Measurements from ENCODE around the gene HAPLN2.

Gene HAPLN2

GRCh38 chr1:156669794-156670193, 50.6 kb downstream of the HAPLN2 start:
- no peaks in the 10 kb centered on the region for H3K36me3 ChIP-seq (ENCODE audit: control insufficient read depth, insufficient read depth, low read length)
- DNase-seq (ENCODE audit: extremely low read depth, insufficient read length): no peak
- no peak overlapping the region for H3K4me3 ChIP-seq (replicated peaks; ENCODE audit: low read depth, low read length)
- TF ChIP-seq CTCF (IDR thresholded peaks at IDR 0.05; ENCODE audit: insufficient read depth, low read length, poor library complexity, severe bottlenecking): no peak
- H3K27me3 ChIP-seq (replicated peaks; ENCODE audit: control insufficient read depth, insufficient read depth, low read length): peaks cover 2% of the 10 kb centered on the region; the same call in 1 of the 2 replicates

GRCh38 chr1:156670359-156670758, 51.1 kb downstream of the HAPLN2 start:
- DNase-seq (ENCODE audit: extremely low read depth, insufficient read length): no peak
- H3K36me3 ChIP-seq (ENCODE audit: control insufficient read depth, insufficient read depth, low read length): no peaks in the 10 kb centered on the region
- no peak for TF ChIP-seq CTCF (IDR thresholded peaks at IDR 0.05; ENCODE audit: insufficient read depth, low read length, poor library complexity, severe bottlenecking)
- H3K27me3 ChIP-seq (replicated peaks; ENCODE audit: control insufficient read depth, insufficient read depth, low read length): peaks cover 2% of the 10 kb centered on the region; the same call in 1 of the 2 replicates
- no peak overlapping the region for H3K4me3 ChIP-seq (replicated peaks; ENCODE audit: low read depth, low read length)

GRCh38 chr1:156670791-156671190, 51.6 kb downstream of the HAPLN2 start:
- H3K36me3 ChIP-seq (ENCODE audit: control insufficient read depth, insufficient read depth, low read length): no peaks in the 10 kb centered on the region
- TF ChIP-seq CTCF (IDR thresholded peaks at IDR 0.05; ENCODE audit: insufficient read depth, low read length, poor library complexity, severe bottlenecking): no peak
- H3K27me3 ChIP-seq (replicated peaks; ENCODE audit: control insufficient read depth, insufficient read depth, low read length): peaks cover 2% of the 10 kb centered on the region; the same call in 1 of the 2 replicates
- DNase-seq (ENCODE audit: extremely low read depth, insufficient read length): no peak
- no peak overlapping the region for H3K4me3 ChIP-seq (replicated peaks; ENCODE audit: low read depth, low read length)

GRCh38 chr1:156671804-156672203, 52.6 kb downstream of the HAPLN2 start:
- no peak for DNase-seq (ENCODE audit: extremely low read depth, insufficient read length)
- H3K36me3 ChIP-seq (ENCODE audit: control insufficient read depth, insufficient read depth, low read length): no peaks in the 10 kb centered on the region
- peaks cover 2% of the 10 kb centered on the region; the same call in 1 of the 2 replicates for H3K27me3 ChIP-seq (replicated peaks; ENCODE audit: control insufficient read depth, insufficient read depth, low read length)
- H3K4me3 ChIP-seq (replicated peaks; ENCODE audit: low read depth, low read length): no peak overlapping the region
- no peak for TF ChIP-seq CTCF (IDR thresholded peaks at IDR 0.05; ENCODE audit: insufficient read depth, low read length, poor library complexity, severe bottlenecking)

- H3K4me3 ChIP-seq (replicated peaks; ENCODE audit: low read depth, low read length): no peak overlapping the region
- H3K27me3 ChIP-seq (replicated peaks; ENCODE audit: control insufficient read depth, insufficient read depth, low read length): peaks cover 2% of the 10 kb centered on the region
- no peak for DNase-seq (ENCODE audit: extremely low read depth, insufficient read length)
- no peak for TF ChIP-seq CTCF (IDR thresholded peaks at IDR 0.05; ENCODE audit: insufficient read depth, low read length, poor library complexity, severe bottlenecking)
- H3K36me3 ChIP-seq (ENCODE audit: control insufficient read depth, insufficient read depth, low read length): no peaks in the 10 kb centered on the region
These were observed 54.3 kb downstream of the HAPLN2 start for GRCh38 chr1:156673387-156674121.
